ENCODE data around the gene TBC1D20. TPM values are rescaled to one million over a fixed set of nuclear protein-coding genes. Genes with fewer than 3 reads are reported as not detected.

Gene TBC1D20
- total and polyA plus RNA-seq, 8 donors, result 33.4 to 42.6 (median 35.9) TPM

- Histone ChIP-seq H3K27me3 (no peaks in the 10 kb centered on the region), H3K36me3 (peaks cover 0 to 33% of the 10 kb centered on the region in 2 donors), H3K27ac (no peak overlapping the region), H3K9me3 (no peaks in the 10 kb centered on the region), H3K4me1 (no peaks in the 10 kb centered on the region), H3K4me3 (no peak overlapping the region)
- no peak for TF ChIP-seq CTCF (IDR thresholded peaks at IDR 0.05)
- intact Hi-C loops (cut with DNase I), result no loop called here
- DNase-seq (no peak), ATAC-seq (no peak)
These were observed 61.7 kb downstream of the TBC1D20 start for GRCh38 chr20:400454-401275.

GRCh38 chr20:400128-400453, 62.2 kb downstream of the TBC1D20 start:
- Histone ChIP-seq H3K36me3 (peaks cover 0 to 38% of the 10 kb centered on the region in 2 donors), H3K4me3 (no peak overlapping the region), H3K9me3 (no peaks in the 10 kb centered on the region), H3K27me3 (no peaks in the 10 kb centered on the region), H3K4me1 (no peaks in the 10 kb centered on the region), H3K27ac (no peak overlapping the region)
- intact Hi-C loops (cut with DNase I), result no loop called here
- no peak for DNase-seq
- no peak for ATAC-seq
- TF ChIP-seq CTCF (IDR thresholded peaks at IDR 0.05), result no peak

GRCh38 chr20:399182-399707, 63.1 kb downstream of the TBC1D20 start:
- H3K4me1 ChIP-seq, result no peaks in the 10 kb centered on the region
- no peak for TF ChIP-seq CTCF (IDR thresholded peaks at IDR 0.05)
- H3K27ac ChIP-seq, result no peak overlapping the region
- ATAC-seq (no peak), DNase-seq (no peak)
- H3K27me3 ChIP-seq, result no peaks in the 10 kb centered on the region
- intact Hi-C loops (cut with DNase I), result no loop called here
- no peak overlapping the region for H3K4me3 ChIP-seq
- peaks cover 0 to 47% of the 10 kb centered on the region in 2 donors for H3K36me3 ChIP-seq
- H3K9me3 ChIP-seq, result no peaks in the 10 kb centered on the region

GRCh38 chr20:397432-398237, 64.7 kb downstream of the TBC1D20 start:
- Histone ChIP-seq H3K27me3 (no peaks in the 10 kb centered on the region), H3K4me3 (no peak overlapping the region), H3K36me3 (peaks cover 0 to 63% of the 10 kb centered on the region in 2 donors), H3K27ac (no peak overlapping the region), H3K9me3 (no peaks in the 10 kb centered on the region), H3K4me1 (no peaks in the 10 kb centered on the region)
- DNase-seq, result no peak
- ATAC-seq, result no peak
- TF ChIP-seq CTCF (IDR thresholded peaks at IDR 0.05), result no peak
- intact Hi-C loops (cut with DNase I), result no loop called here

Data from left lung (tissue), 10 donors.